Neural cell (in vitro differentiated cells): Measurements from ENCODE around the gene RCC1. TPM values are rescaled to one million over a fixed set of nuclear protein-coding genes. Genes with fewer than 3 reads are reported as not detected.
"Not testable (repeated sequence)": the region's sequence is repeated elsewhere in the genome, so short reads cannot be mapped to it uniquely, and the experiment has no call there.

Source experiments
- H2AFZ ChIP-seq: fragments of 200-600, 300-800 bp; sonication (generic), shearing (Covaris generic); 2 replicates; pipeline ENCODE4 v1.6.0; 2014; ENCODE audit warnings: low read depth, mild to moderate bottlenecking, antibody characterized with exemption, low read length, moderate library complexity
- H3F3A ChIP-seq: fragments of 200-600 bp; shearing (Covaris generic); 2 replicates; pipeline ENCODE4 v1.6.1; 2016; ENCODE audit warnings: mild to moderate bottlenecking, moderate library complexity, mixed read lengths, antibody characterized with exemption, low read length; ENCODE audit not compliant: insufficient read depth, poor library complexity, severe bottlenecking
- H3K27ac ChIP-seq: fragments of 200-600, 300-800 bp; sonication (generic), shearing (Covaris generic); 2 replicates; pipeline ENCODE4 v1.5.1; 2014; ENCODE audit warnings: mild to moderate bottlenecking, low read length, moderate library complexity
- H3K27me3 ChIP-seq: fragments of 300-800, 200-600 bp; sonication (generic), shearing (Covaris generic); 2 replicates; pipeline ENCODE4 v1.6.0; 2014; ENCODE audit warnings: mild to moderate bottlenecking, low read depth, low read length, moderate library complexity; ENCODE audit not compliant: insufficient read depth
- H3K36me3 ChIP-seq: fragments of 300-800, 200-600 bp; sonication (generic), shearing (Covaris generic); 2 replicates; pipeline ENCODE4 v1.5.1; 2014; ENCODE audit warnings: mild to moderate bottlenecking, antibody characterized with exemption, low read length, moderate library complexity; ENCODE audit not compliant: insufficient read depth
- H3K4me2 ChIP-seq: fragments of 300-800, 200-600 bp; sonication (generic), shearing (Covaris generic); 2 replicates; pipeline ENCODE4 v1.6.0; 2014; ENCODE audit warnings: mild to moderate bottlenecking, low read length
- H3K4me3 ChIP-seq: fragments of 300-800, 200-600 bp; sonication (generic), shearing (Covaris generic); 2 replicates; pipeline ENCODE4 v1.5.1; 2014; ENCODE audit warnings: mild to moderate bottlenecking, low read length, moderate library complexity
- H3K79me2 ChIP-seq: fragments of 200-600 bp; shearing (Covaris generic); replicated peaks from 2 replicates; pipeline ENCODE4 v1.6.0; 2014; ENCODE audit warnings: mild to moderate bottlenecking, low read length, moderate library complexity; ENCODE audit not compliant: insufficient read depth
- H3K9ac ChIP-seq: fragments of 300-800, 200-600 bp; sonication (generic), shearing (Covaris generic); 2 replicates; pipeline ENCODE4 v1.6.1; 2016; ENCODE audit warnings: mild to moderate bottlenecking, low read length, mixed read lengths
- H3K9me2 ChIP-seq: fragments of 200-600 bp; shearing (Covaris generic); 2 replicates; pipeline ENCODE4 v1.6.1; 2016; ENCODE audit warnings: mild to moderate bottlenecking, low read length, mixed read lengths; ENCODE audit not compliant: insufficient read depth
- H3K9me3 ChIP-seq: fragments of 200-600, 300-800 bp; sonication (generic), shearing (Covaris generic); 2 replicates; pipeline ENCODE4 v1.6.1; 2016; ENCODE audit warnings: mild to moderate bottlenecking, mixed run types, low read length, moderate library complexity, mixed read lengths
- H4K20me1 ChIP-seq: fragments of 200-600 bp; shearing (Covaris generic); 2 replicates; pipeline ENCODE4 v1.6.1; 2016; ENCODE audit warnings: mild to moderate bottlenecking, mixed run types; ENCODE audit not compliant: insufficient read depth
- EP300 ChIP-seq: fragments of 450-650 bp; conservative IDR thresholded peaks from 2 replicates; pipeline ENCODE4 v1.6.1; 2014; ENCODE audit warnings: antibody characterized with exemption, mild to moderate bottlenecking, moderate library complexity; ENCODE audit not compliant: poor library complexity, severe bottlenecking
- EZH2 ChIP-seq: fragments of 200-600, 300-800 bp; shearing (Covaris generic), sonication (generic); IDR thresholded peaks from 2 replicates; pipeline ENCODE4 v1.6.1; 2014; ENCODE audit warnings: antibody characterized with exemption, low read length, borderline replicate concordance, mild to moderate bottlenecking; ENCODE audit not compliant: insufficient read depth, poor library complexity, severe bottlenecking
- MXI1 ChIP-seq: fragments of 450-650 bp; conservative IDR thresholded peaks from 2 replicates; pipeline ENCODE4 v1.6.1; 2014; ENCODE audit warnings: antibody characterized with exemption, mild to moderate bottlenecking; ENCODE audit not compliant: poor library complexity, severe bottlenecking
- POLR2AphosphoS5 ChIP-seq: IDR thresholded peaks from 2 replicates; pipeline ENCODE4 v1.6.1; 2012
- RAD21 ChIP-seq: fragments of 450-650 bp; conservative IDR thresholded peaks from 2 replicates; pipeline ENCODE4 v1.6.1; 2014; ENCODE audit warnings: antibody characterized with exemption, mild to moderate bottlenecking, moderate library complexity
- REST ChIP-seq: IDR thresholded peaks from 2 replicates; pipeline ENCODE4 v1.6.1; 2012; ENCODE audit warnings: borderline replicate concordance
- SMC3 ChIP-seq: fragments of 450-650 bp; conservative IDR thresholded peaks from 2 replicates; pipeline ENCODE4 v1.6.1; 2014; ENCODE audit warnings: antibody characterized with exemption, mild to moderate bottlenecking, moderate library complexity; ENCODE audit not compliant: poor library complexity
- TAF1 ChIP-seq: IDR thresholded peaks from 2 replicates; pipeline ENCODE4 v1.6.1; 2012; ENCODE audit warnings: low read depth
- polyA plus RNA-seq: library from polyadenylated mRNA; depleted of rRNA; stranded (reverse); fragments of >200 nt; gene quantifications from 2 replicates; pipeline ENCODE4 v1.2.3, GENCODE V29; 2014
- TF ChIP-seq, protein P1 (sequence below): fragments of 450-650 bp; IDR thresholded peaks from 2 replicates; pipeline ENCODE4 v1.5.1; 2014; ENCODE audit warnings: antibody characterized with exemption, mild to moderate bottlenecking, moderate library complexity; ENCODE audit not compliant: poor library complexity, severe bottlenecking

RCC1 gene
- polyA plus RNA-seq, 1 donor from 2014 or later: 13.1 TPM

GRCh38 chr1:28571911-28572310, 66.1 kb downstream of the RCC1 start:
- H3K9ac ChIP-seq: no peak overlapping the region
- no peaks in the 10 kb centered on the region for H3K27me3 ChIP-seq
- H2AFZ ChIP-seq: no peak overlapping the region
- H3K27ac ChIP-seq: no peak overlapping the region
- TF ChIP-seq MXI1 (no peak), REST (no peak), TAF1 (no peak), EZH2 (no peak), RAD21 (no peak), EP300 (no peak), SMC3 (no peak)
- TF ChIP-seq, protein P1, sequence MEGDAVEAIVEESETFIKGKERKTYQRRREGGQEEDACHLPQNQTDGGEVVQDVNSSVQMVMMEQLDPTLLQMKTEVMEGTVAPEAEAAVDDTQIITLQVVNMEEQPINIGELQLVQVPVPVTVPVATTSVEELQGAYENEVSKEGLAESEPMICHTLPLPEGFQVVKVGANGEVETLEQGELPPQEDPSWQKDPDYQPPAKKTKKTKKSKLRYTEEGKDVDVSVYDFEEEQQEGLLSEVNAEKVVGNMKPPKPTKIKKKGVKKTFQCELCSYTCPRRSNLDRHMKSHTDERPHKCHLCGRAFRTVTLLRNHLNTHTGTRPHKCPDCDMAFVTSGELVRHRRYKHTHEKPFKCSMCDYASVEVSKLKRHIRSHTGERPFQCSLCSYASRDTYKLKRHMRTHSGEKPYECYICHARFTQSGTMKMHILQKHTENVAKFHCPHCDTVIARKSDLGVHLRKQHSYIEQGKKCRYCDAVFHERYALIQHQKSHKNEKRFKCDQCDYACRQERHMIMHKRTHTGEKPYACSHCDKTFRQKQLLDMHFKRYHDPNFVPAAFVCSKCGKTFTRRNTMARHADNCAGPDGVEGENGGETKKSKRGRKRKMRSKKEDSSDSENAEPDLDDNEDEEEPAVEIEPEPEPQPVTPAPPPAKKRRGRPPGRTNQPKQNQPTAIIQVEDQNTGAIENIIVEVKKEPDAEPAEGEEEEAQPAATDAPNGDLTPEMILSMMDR: no peak
- H3K79me2 ChIP-seq: no peaks in the 10 kb centered on the region
- no peaks in the 10 kb centered on the region for H3K9me3 ChIP-seq
- no peaks in the 10 kb centered on the region for H3K9me2 ChIP-seq
- no peaks in the 10 kb centered on the region for H3K36me3 ChIP-seq
- H3F3A ChIP-seq: no peaks in the 10 kb centered on the region
- H3K4me2 ChIP-seq: no peak overlapping the region
- no peak overlapping the region for H3K4me3 ChIP-seq
- no peaks in the 10 kb centered on the region for H4K20me1 ChIP-seq

DNA sequence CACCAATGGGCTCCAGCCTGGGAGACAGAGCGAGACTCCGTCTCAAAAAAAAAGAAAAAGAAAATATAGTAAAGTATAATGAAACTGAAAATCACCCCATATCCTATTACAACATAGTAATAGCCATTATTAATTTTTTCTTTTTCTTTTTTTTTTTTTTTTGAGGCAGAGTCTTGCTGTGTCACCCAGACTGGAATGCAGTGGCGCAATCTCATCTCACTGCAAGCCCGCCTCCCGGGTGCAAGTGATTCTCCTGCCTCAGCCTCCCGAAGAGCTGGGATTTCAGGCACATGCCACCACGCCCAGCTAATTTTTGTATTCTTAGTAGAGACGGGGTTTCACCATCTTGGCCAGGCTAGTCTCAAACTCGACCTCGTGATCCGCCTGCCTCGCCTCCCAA, 67.0 kb downstream of the RCC1 start:
- not testable (repeated sequence) for H3K9ac ChIP-seq, H3K27ac ChIP-seq, H3K36me3 ChIP-seq, H3K4me3 ChIP-seq, H3F3A ChIP-seq, H3K9me2 ChIP-seq, H3K4me2 ChIP-seq, H3K79me2 ChIP-seq, H4K20me1 ChIP-seq, H3K27me3 ChIP-seq, H2AFZ ChIP-seq, H3K9me3 ChIP-seq

DNA sequence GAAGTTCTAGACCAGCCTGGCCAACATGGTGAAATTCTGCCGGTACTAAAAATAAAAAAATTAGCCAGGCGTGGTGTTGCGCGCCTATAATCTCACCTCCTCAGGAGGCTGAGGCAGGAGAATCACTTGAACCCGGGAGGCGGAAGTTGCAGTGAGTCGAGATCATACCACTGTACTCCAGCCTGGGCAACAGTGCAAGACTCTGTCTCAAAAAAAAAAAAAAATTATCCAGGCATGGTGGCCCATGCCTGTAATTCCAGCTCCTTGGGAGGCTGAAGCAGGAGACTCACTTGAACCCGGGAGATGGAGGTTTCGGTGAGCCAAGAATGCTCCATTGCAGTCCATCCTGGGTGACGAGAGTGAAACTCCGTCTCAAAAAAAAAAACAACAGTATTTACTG, 67.7 kb downstream of the RCC1 start:
- no peak overlapping the region for H3K9ac ChIP-seq
- no peak overlapping the region for H3K4me3 ChIP-seq
- H4K20me1 ChIP-seq: no peaks in the 10 kb centered on the region
- H3K27me3 ChIP-seq: no peaks in the 10 kb centered on the region
- no peak overlapping the region for H3K4me2 ChIP-seq
- H3K79me2 ChIP-seq: no peaks in the 10 kb centered on the region
- no peak overlapping the region for H3K27ac ChIP-seq
- H3K36me3 ChIP-seq: no peaks in the 10 kb centered on the region
- H3K9me2 ChIP-seq: no peaks in the 10 kb centered on the region
- TF ChIP-seq, protein P1: no peak
- TF ChIP-seq REST (no peak), SMC3 (no peak), TAF1 (no peak), EZH2 (no peak), EP300 (no peak), POLR2AphosphoS5 (no peak), RAD21 (no peak), MXI1 (no peak)
- H3F3A ChIP-seq: no peaks in the 10 kb centered on the region
- no peak overlapping the region for H2AFZ ChIP-seq
- H3K9me3 ChIP-seq: no peaks in the 10 kb centered on the region
